Right atrium auricular region (tissue), 2 donors: ENCODE data around the gene LAMA2. TPM values are rescaled to one million over a fixed set of nuclear protein-coding genes. Genes with fewer than 3 reads are reported as not detected.
"Not testable (repeated sequence)": the region's sequence is repeated elsewhere in the genome, so short reads cannot be mapped to it uniquely, and the experiment has no call there.

Experiments
- DNase-seq: peaks from one replicate; pipeline ENCODE4 v3.0.0-alpha.2; 2019; ENCODE audit warnings: low spot score
- H3K27ac ChIP-seq, 2 donors: fragments of 200-600 bp; sonication (generic); 1 replicate in 1 of 2; 2 replicates in 1 of 2; pipeline ENCODE4 v1.5.1; 2016 to 2019
- H3K27me3 ChIP-seq, 2 donors: fragments of 200-600 bp; sonication (generic); one replicate each; pipeline versions ENCODE4 v1.5.1 to v1.6.0; 2017 to 2019
- H3K36me3 ChIP-seq: fragments of 200-600 bp; sonication (generic); one replicate; pipeline ENCODE4 v1.5.1; 2016
- H3K4me1 ChIP-seq, 2 donors: fragments of 200-600 bp; sonication (generic); one replicate each; pipeline versions ENCODE4 v1.5.1 to v1.6.0; 2017 to 2019
- H3K4me3 ChIP-seq, 2 donors: fragments of 200-600 bp; sonication (generic); 1 replicate in 1 of 2; 2 replicates in 1 of 2; pipeline ENCODE4 v1.5.1; 2017 to 2019; ENCODE audit warnings: mild to moderate bottlenecking in 1 of 2, moderate library complexity in 1 of 2
- H3K9me3 ChIP-seq, 2 donors: fragments of 200-600 bp; sonication (generic); one replicate each; pipeline ENCODE4 v1.5.1; 2019
- total RNA-seq, 2 donors: library from RNA; depleted of rRNA; stranded (reverse); fragments of >200 nt; gene quantifications; one replicate each; pipeline ENCODE4 v1.1.0, GENCODE V29; 2016
- TF ChIP-seq, protein P1 (sequence below), 2 donors: fragments of 200-600 bp; sonication (generic); IDR thresholded peaks; one replicate each; pipeline ENCODE4 v1.5.1; 2019; ENCODE audit warnings: antibody characterized with exemption in 2 of 2

The LAMA2 gene
- total RNA-seq, 2 donors from 2014 or later: 150 to 166 TPM

DNA sequence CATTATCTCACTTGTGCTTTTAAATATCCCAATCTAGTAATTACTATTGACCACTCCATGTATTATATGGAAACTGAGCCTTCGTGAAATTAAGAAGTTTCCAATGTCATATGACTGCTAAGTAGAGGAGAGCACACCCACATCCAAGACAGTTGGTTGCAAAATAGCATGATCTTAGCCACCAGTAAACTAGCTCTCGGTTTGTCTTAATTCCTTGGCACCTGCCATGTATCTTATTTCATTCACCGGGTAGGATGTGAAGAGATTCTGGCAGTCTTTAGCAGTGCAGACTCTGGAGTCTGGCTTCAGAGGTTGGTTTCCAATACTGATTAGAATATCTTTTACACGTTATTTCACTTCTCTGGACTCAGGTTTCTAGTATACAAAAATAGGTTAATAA is 270.3 kb downstream of the LAMA2 start:
- H3K27me3 ChIP-seq: no peaks in the 10 kb centered on the region
- no peaks in the 10 kb centered on the region for H3K9me3 ChIP-seq
- H3K36me3 ChIP-seq: peaks cover 58% of the 10 kb centered on the region
- no peaks in the 10 kb centered on the region for H3K4me1 ChIP-seq
- no peak overlapping the region for H3K4me3 ChIP-seq
- no peak overlapping the region for H3K27ac ChIP-seq
- TF ChIP-seq, protein P1, sequence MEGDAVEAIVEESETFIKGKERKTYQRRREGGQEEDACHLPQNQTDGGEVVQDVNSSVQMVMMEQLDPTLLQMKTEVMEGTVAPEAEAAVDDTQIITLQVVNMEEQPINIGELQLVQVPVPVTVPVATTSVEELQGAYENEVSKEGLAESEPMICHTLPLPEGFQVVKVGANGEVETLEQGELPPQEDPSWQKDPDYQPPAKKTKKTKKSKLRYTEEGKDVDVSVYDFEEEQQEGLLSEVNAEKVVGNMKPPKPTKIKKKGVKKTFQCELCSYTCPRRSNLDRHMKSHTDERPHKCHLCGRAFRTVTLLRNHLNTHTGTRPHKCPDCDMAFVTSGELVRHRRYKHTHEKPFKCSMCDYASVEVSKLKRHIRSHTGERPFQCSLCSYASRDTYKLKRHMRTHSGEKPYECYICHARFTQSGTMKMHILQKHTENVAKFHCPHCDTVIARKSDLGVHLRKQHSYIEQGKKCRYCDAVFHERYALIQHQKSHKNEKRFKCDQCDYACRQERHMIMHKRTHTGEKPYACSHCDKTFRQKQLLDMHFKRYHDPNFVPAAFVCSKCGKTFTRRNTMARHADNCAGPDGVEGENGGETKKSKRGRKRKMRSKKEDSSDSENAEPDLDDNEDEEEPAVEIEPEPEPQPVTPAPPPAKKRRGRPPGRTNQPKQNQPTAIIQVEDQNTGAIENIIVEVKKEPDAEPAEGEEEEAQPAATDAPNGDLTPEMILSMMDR (IDR thresholded peaks at IDR 0.05): no peak
- no peak for DNase-seq

DNA sequence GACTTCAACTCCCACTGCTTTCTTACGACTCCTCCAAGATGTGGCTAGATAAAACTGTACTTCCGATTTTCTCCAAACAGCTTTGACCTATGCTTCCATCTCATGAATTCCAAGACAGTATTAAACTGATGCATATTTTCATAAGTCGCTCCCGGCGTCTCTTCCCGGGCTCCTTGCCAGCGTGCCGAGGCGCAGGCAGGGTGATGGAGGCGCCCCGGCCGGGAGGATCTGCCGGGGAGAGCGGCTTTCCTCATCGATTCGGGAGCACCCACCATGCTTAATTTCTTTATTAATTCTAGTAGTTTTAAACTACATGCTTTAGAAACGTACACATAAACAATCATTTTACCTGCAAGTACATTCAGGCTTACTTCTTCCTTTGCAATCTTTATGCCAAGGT is 276.3 kb downstream of the LAMA2 start:
- H3K4me3 ChIP-seq, DNase-seq, H3K4me1 ChIP-seq, H3K27me3 ChIP-seq, H3K27ac ChIP-seq, H3K9me3 ChIP-seq: not testable (repeated sequence)
- H3K36me3 ChIP-seq: peaks cover 18% of the 10 kb centered on the region

DNA sequence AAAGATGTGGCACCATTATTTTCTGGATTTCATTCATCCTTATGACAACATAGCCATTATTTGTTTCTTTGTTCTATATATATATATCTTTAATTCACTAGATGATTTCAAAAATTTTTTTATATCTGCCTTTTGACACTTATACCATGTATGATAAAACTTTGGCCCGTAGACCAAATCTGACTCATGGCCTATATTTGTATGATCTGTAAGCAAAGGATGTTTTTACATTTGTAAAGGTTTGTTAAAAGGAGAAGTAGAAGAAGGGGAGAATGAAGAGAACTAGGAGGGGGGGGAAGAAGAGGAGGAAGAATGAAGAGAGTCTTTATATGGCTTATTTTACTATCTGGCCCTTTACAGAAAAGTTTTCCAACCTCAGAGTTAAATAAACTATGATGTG is 279.7 kb downstream of the LAMA2 start:
- Histone ChIP-seq H3K27ac (peak overlapping the region in 1 of 2 donors; percentile 2), H3K27me3 (no peaks in the 10 kb centered on the region), H3K4me3 (no peak overlapping the region), H3K4me1 (no peaks in the 10 kb centered on the region), H3K9me3 (no peaks in the 10 kb centered on the region), H3K36me3 (peaks cover 32% of the 10 kb centered on the region)
- no peak for DNase-seq
- TF ChIP-seq, protein P1 (IDR thresholded peaks at IDR 0.05): no peak

DNA sequence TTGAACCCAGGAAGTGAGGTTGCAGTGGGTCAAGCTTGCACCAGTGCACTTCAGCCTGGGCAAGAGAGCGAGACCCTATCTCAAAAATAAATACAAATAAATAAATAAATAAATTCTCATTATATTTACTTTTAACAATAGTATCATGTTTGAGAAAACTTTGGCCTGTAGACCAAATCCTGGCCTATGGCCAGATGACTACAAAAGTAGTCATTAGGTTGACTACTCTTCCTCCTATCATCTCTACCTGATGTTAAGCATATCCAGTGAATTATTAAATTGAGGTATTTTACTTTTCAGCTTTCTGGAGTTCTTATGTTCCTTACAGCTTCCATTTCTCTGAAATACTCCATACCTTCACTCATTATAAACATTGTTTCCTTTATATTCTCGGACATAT is 280.6 kb downstream of the LAMA2 start:
- H3K36me3 ChIP-seq: peaks cover 29% of the 10 kb centered on the region
- TF ChIP-seq, protein P1 (IDR thresholded peaks at IDR 0.05): no peak
- no peaks in the 10 kb centered on the region for H3K4me1 ChIP-seq

DNA sequence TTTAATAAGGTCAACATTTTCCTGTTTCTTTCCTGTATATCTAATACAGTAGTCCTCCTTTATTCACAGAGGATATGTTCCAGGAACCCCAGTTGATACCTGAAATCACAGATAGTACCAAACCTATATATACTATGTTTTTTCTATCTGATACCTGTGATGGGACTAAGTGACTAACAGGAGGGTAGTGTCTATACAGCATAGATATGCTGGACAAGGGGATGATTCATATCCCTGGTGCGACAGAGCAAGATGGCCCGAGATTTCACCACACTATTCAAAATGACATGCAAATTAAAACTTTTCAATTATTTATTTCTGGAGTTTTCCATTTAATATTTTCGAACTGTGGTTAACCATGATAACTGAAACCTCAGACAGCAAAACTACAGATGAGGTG is 281.1 kb downstream of the LAMA2 start:
- Histone ChIP-seq H3K4me3 (no peak overlapping the region), H3K27me3 (no peaks in the 10 kb centered on the region), H3K36me3 (peaks cover 26% of the 10 kb centered on the region), H3K27ac (no peak overlapping the region), H3K4me1 (no peaks in the 10 kb centered on the region), H3K9me3 (no peaks in the 10 kb centered on the region)
- no peak for DNase-seq
- TF ChIP-seq, protein P1 (IDR thresholded peaks at IDR 0.05): no peak

More for the DNA sequence above, 280.6 kb downstream of the LAMA2 start:
- Histone ChIP-seq H3K27me3 (no peaks in the 10 kb centered on the region), H3K27ac (no peak overlapping the region), H3K9me3 (no peaks in the 10 kb centered on the region), H3K4me3 (no peak overlapping the region)
- no peak for DNase-seq

DNA sequence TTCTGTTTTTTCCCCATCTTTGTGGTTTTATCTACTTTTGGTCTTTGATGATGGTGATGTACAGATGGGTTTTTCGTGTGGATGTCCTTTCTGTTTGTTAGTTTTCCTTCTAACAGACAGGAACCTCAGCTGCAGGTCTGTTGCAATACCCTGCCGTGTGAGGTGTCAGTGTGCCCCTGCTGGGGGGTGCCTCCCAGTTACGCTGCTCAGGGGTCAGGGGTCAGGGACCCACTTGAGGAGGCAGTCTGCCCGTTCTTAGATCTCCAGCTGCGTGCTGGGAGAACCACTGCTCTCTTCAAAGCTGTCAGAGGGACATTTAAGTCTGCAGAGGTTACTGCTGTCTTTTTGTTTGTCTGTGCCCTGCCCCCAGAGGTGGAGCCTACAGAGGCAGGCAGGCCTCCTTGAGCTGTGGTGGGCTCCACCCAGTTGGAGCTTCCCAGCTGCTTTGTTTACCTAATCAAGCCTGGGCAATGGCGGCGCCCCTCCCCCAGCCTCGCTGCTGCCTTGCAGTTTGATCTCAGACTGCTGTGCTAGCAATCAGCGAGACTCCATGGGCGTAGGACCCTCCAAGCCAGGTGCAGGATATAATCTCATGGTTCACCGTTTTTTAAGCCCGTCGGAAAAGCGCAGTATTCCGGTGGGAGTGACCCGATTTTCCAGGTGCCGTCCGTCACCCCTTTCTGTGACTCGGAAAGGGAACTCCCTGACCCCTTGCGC is 289.5 kb downstream of the LAMA2 start:
- not testable (repeated sequence) for H3K4me1 ChIP-seq, H3K27ac ChIP-seq, H3K9me3 ChIP-seq, DNase-seq, H3K27me3 ChIP-seq
- Histone ChIP-seq H3K4me3 (peak overlapping the region; percentile 7 to 12), H3K36me3 (peaks cover 12% of the 10 kb centered on the region)

DNA sequence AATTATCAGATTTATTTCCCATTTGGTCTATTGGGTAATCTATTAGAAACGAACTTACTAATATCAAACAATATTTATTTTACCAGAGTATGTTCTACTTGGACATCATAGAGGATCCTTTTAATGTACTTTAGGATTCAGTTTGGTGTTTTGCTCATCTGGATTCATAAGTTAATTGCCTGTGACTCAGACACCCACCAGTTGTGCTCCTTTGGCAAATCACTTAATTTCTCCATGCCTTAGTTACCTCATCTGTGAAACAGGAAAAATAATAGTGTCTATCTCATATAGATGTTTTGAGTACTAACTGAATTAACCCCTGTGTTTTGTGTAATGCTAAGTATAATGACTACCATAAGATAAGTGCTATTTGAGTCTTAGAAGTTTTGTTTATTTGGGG is 292.1 kb downstream of the LAMA2 start:
- Histone ChIP-seq H3K27me3 (no peaks in the 10 kb centered on the region), H3K4me1 (peaks cover 0 to 14% of the 10 kb centered on the region in 2 donors), H3K36me3 (peaks cover 11% of the 10 kb centered on the region), H3K4me3 (no peak overlapping the region), H3K9me3 (no peaks in the 10 kb centered on the region), H3K27ac (no peak overlapping the region)
- DNase-seq: no peak
- TF ChIP-seq, protein P1 (IDR thresholded peaks at IDR 0.05): no peak
